Raji (cell line): ENCODE results near the gene DCTN4.

Experiments
- POLR2A ChIP-seq: IDR thresholded peaks from 2 replicates; pipeline ENCODE4 v1.6.1; 2011; ENCODE audit warnings: low read depth, low read length, control low read depth; ENCODE audit not compliant: insufficient read depth

DCTN4 gene

GRCh38 chr5:150763023-150763769, 4.4 kb upstream of the DCTN4 start:
- no peak for TF ChIP-seq POLR2A

DNA sequence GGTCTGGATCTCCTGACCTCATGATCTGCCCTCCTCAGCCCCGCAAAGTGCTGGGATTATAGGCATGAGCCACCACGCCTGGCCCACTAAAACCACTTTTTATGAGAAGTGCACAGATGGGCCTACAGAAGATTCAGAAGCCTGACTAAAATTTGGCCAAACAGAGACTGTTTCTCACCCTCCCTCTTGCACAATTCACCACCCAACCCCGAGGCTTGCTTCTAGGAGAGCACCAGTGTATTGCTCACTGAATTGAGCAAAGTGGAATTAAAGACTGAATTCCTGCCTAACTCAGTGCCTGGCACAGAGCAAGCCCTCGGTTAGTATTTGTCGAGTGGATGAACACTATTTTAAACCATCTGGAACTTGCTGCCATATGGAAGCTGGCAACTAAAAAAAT, 3.4 kb upstream of the DCTN4 start:
- no peak for TF ChIP-seq POLR2A

DNA sequence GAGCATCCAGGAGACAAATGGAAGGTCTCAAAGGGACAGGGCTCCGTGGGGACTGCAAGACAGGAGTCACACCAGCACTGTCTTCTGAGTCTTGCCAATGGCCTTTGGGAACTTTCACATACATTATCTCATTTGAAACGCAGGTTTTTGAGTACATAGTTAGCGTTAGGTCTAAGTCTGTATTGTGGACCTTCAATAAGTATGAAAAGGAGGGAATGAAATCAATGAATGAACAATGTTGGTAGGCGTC, 442 bp upstream of the DCTN4 start:
- no peak for TF ChIP-seq POLR2A

- TF ChIP-seq POLR2A: no peak
These were observed 650 bp downstream of the DCTN4 start for GRCh38 chr5:150758203-150758530.

- TF ChIP-seq POLR2A: no peak
These were observed 1.6 kb downstream of the DCTN4 start for GRCh38 chr5:150757087-150757649.

DNA sequence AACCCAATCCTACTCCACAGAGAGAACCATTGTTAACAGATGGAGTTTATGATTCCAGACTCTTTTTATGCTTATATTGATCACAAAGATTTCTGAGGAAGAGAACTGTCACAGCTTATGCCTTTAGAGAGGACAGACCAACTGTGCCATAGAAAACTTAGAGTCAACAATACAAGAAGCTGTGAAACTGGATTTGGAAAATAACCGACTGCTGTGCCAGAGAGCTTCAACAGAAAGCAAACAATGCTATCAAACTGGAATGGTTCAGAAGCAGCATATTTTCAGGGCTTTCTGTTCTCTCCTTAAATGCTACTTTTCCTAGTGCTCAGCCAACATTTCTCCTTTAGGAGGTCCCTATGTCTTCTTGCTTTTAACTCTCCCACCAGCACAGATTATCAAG, 5.0 kb downstream of the DCTN4 start:
- TF ChIP-seq POLR2A: no peak

- no peak for TF ChIP-seq POLR2A
These were observed 5.4 kb downstream of the DCTN4 start for GRCh38 chr5:150753463-150753862.

GRCh38 chr5:150751096-150751891, 7.5 kb downstream of the DCTN4 start:
- no peak for TF ChIP-seq POLR2A

GRCh38 chr5:150750469-150750868, 8.3 kb downstream of the DCTN4 start:
- no peak for TF ChIP-seq POLR2A

DNA sequence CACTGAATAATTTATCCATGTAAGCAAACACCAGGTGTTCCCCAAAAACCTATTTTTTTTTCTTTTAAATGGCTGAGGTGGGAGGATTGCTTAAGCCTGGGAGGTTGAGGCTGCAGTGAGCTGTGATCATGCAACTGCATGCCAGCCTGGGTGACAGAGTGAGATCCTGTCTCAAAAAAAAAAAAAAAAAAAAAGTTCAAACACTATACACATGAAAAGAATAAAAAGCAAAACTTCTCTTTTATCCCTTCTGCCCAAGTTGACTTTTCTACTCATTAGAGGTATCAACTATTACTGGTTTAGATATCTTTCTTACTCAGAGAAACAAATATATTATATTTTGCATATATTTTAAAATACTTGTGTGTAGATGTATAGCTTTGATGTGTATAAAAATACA, 17.8 kb downstream of the DCTN4 start:
- no peak for TF ChIP-seq POLR2A

DNA sequence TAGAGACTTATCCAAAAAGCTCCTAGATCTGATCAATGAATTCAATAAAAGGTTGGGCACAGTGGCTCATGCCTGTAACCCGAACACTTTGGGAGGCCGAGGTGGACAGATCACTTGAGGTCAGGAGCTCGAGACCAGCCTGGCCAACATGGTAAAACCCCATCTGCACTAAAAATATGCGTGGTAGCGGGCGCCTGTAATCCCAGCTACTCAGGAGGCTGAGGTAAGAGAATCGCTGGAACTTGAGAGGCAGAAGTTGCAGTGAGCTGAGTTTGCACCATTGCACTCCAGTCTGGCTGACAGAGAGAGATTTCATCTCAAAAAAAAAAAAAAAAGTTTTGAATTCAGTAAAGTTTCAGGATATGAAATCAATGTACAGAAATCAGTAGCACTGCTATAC, 20.0 kb downstream of the DCTN4 start:
- TF ChIP-seq POLR2A: no peak

- TF ChIP-seq POLR2A: no peak
These were observed 24.0 kb downstream of the DCTN4 start for GRCh38 chr5:150734579-150735384.

DNA sequence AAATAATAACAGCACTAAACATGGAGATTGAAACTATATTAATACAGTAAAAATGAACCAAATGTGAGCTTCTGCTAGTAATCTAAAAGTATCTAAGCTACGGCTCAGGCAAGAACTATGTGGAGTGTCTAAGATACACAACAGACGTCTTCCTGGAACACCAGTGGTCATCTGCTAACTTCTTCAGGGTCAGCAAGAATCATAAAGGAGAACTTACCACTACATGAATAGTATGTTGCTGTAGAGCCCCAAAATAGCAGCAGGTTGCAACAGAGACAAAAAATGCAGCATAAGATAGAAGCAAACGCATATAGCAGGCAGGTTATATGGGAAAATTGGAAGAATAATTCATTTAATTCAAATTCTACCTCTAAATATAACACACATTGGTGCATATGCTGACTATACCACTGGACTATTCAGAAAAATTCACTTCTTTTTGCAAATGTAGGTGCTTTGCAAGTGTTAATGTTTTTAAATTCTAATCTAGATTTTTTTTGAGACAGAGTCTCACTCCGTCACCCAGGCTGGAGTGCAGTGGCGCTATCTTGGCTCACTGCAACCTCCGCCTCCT, 27.1 kb downstream of the DCTN4 start:
- TF ChIP-seq POLR2A: no peak

DNA sequence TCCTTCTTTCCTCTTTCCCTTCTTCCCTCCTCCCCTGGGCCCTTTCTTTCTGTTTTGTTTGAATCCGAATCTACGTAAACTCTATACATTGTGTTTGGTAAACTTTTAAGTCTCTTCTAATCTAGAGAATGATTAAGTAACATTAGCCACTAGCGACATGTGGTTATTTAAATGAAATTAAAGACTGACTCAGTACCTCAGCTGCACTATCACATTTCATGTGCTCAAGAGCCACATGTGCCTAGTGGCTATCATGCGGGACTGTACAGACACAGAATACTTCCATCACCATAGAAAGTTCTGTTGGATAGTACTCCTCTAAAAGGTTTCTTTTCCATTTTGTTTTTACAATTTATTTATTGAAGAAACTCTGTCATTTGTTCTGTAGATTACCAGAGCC, 29.0 kb downstream of the DCTN4 start:
- no peak for TF ChIP-seq POLR2A

DNA sequence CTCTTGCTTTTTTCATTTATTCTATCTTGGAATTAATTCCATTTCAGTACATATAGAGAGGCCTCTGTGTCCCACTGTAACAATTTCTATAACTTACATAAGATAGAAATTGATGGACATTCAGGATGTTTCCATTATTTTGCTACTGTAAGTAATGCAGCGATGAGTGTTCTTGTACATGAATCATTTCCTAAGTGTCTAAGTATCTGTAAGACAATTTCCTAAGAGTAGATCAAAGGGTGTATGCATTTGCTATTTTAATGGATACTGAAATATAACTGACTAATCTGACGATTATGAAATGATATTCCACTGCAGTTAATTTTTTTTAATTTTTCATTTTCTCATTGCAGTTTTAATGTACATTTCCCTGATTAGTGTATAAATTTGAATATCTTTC, 35.0 kb downstream of the DCTN4 start:
- no peak for TF ChIP-seq POLR2A
